Activated CD8-positive, alpha-beta memory T cell treated with anti-CD3 and anti-CD28 coated beads, Interleukin-2, amount 10 ng/mL, durations not matched to agents 7 days and 5 days (primary cell): Measurements from ENCODE around the gene KCNH2. TPM values are rescaled to one million over a fixed set of nuclear protein-coding genes. Genes with fewer than 3 reads are reported as not detected.

Source experiments
- ATAC-seq: fragments of 150-1000 bp; cut with Tn5 transposase; one replicate; pipeline ENCODE4 v1.10.0; 2021; ENCODE audit warnings: moderate library complexity
- CTCF ChIA-PET: fragments of 350-600 bp; sonication (Branson Sonifier 250); formaldehyde crosslinking; loops from one replicate; lab custom pipeline; 2021; ENCODE audit warnings: antibody characterized with exemption; lab: Charles Lee
- DNase-seq: peaks from one replicate; pipeline ENCODE4 v3.0.0-alpha.2; 2020
- H3K27ac Mint-ChIP-seq: one replicate; pipeline ENCODE4 v1.8.0; 2021; ENCODE audit warnings: mild to moderate bottlenecking, mixed read lengths
- H3K27me3 Mint-ChIP-seq: one replicate; pipeline ENCODE4 v1.8.0; 2021; ENCODE audit warnings: mixed read lengths
- H3K36me3 Mint-ChIP-seq: one replicate; pipeline ENCODE4 v1.8.0; 2021; ENCODE audit warnings: mild to moderate bottlenecking, mixed read lengths
- H3K4me1 Mint-ChIP-seq: one replicate; pipeline ENCODE4 v1.8.0; 2021; ENCODE audit warnings: mixed read lengths
- H3K4me3 Mint-ChIP-seq: one replicate; pipeline ENCODE4 v1.8.0; 2021; ENCODE audit warnings: mild to moderate bottlenecking, moderate library complexity, mixed read lengths
- H3K9me3 Mint-ChIP-seq: one replicate; pipeline ENCODE4 v1.8.0; 2022; ENCODE audit warnings: low read depth, mixed read lengths
- total RNA-seq, 2 experiments: library from RNA; stranded (reverse); gene quantifications; one replicate each; pipeline ENCODE4 v1.2.3, GENCODE V29; 2021

Gene KCNH2
- total RNA-seq, 2 experiments from 2014 or later: 0.07 TPM; not detected in 1

GRCh38 chr7:150940431-150941102, 37.6 kb downstream of the KCNH2 start:
- Mint-ChIP-seq H3K36me3 (no peaks in the 10 kb centered on the region), H3K27ac (no peak overlapping the region), H3K9me3 (no peaks in the 10 kb centered on the region), H3K4me1 (peaks cover 29% of the 10 kb centered on the region), H3K27me3 (peaks cover 7% of the 10 kb centered on the region), H3K4me3 (no peak overlapping the region)
- CTCF ChIA-PET: interaction anchor here (1.0 to 1.2 kb wide), 2 partner anchors 11 to 42 kb away, joined by 3 to 4 read pairs; no protein-coding TSS in a partner anchor
- ATAC-seq: no peak
- no peak for DNase-seq

DNA sequence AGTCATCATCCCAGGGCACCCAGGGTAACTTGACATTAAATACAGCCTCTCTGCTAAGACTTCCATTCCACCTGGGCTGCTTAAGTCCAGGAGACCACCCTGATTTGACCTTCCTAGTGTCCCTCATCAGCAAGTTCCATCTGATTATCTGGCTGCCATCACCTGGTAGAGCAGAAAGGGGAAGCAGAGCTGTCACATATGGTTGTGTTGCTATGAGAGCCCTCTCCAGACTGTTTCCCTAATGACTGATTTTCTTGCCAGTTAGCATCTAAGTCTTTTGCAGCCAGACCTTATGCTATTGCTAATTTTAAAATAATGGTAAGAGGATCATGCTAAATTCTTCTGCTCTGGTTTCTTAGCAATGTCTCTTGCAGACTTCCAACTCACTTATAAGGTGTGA, 38.7 kb downstream of the KCNH2 start:
- DNase-seq (no peak), ATAC-seq (no peak)
- CTCF ChIA-PET: interaction anchor here (1.2 to 2.2 kb wide), 3 partner anchors 10 to 41 kb away, joined by 3 to 11 read pairs (median 10); no protein-coding TSS in a partner anchor
- peaks cover 13% of the 10 kb centered on the region for H3K27me3 Mint-ChIP-seq
- H3K9me3 Mint-ChIP-seq: no peaks in the 10 kb centered on the region
- no peak overlapping the region for H3K4me3 Mint-ChIP-seq
- no peaks in the 10 kb centered on the region for H3K36me3 Mint-ChIP-seq
- no peak overlapping the region for H3K27ac Mint-ChIP-seq
- H3K4me1 Mint-ChIP-seq: peaks cover 29% of the 10 kb centered on the region

GRCh38 chr7:150939052-150939451, 39.1 kb downstream of the KCNH2 start:
- H3K27me3 Mint-ChIP-seq: peaks cover 13% of the 10 kb centered on the region
- CTCF ChIA-PET: interaction anchor here (1.9 to 2.2 kb wide), 2 partner anchors 24 to 41 kb away, joined by 10 to 11 read pairs; no protein-coding TSS in a partner anchor

DNA sequence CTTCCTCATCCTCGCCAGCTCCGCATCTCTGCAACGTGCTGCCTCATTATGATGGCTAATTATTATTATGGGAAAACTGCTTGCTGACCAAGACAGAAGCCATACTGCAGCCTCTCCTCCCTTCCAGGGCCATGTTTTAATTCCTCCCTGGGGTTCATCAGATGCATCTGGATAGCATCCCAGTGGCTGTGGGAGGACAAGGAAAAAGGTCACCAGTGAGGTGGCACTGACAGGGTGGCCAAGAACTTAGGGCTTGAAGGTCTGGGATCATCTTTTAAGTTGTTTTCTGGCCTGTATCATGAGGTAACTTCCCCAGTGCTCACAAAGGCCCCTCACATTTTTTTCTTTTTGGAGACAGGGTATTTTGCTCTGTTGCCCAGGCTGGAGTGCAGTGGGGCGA, 39.6 kb downstream of the KCNH2 start:
- Mint-ChIP-seq H3K9me3 (no peaks in the 10 kb centered on the region), H3K4me3 (no peak overlapping the region), H3K36me3 (no peaks in the 10 kb centered on the region), H3K4me1 (peaks cover 29% of the 10 kb centered on the region), H3K27me3 (peaks cover 13% of the 10 kb centered on the region), H3K27ac (no peak overlapping the region)
- DNase-seq (no peak), ATAC-seq (no peak)
- CTCF ChIA-PET: interaction anchor here (1.5 to 2.2 kb wide), 3 partner anchors 12 to 40 kb away, joined by 6 to 11 read pairs (median 10); no protein-coding TSS in a partner anchor

More at GRCh38 chr7:150939052-150939451, 39.1 kb downstream of the KCNH2 start:
- H3K36me3 Mint-ChIP-seq: no peaks in the 10 kb centered on the region
- no peak overlapping the region for H3K4me3 Mint-ChIP-seq
- no peak overlapping the region for H3K27ac Mint-ChIP-seq
- no peaks in the 10 kb centered on the region for H3K9me3 Mint-ChIP-seq
- ATAC-seq: no peak
- DNase-seq: no peak
- H3K4me1 Mint-ChIP-seq: peaks cover 29% of the 10 kb centered on the region

- H3K27ac Mint-ChIP-seq: no peak overlapping the region
- H3K9me3 Mint-ChIP-seq: no peaks in the 10 kb centered on the region
- H3K27me3 Mint-ChIP-seq: peaks cover 13% of the 10 kb centered on the region
- ATAC-seq (peak; percentile 58), DNase-seq (no peak)
- CTCF ChIA-PET: interaction anchor here (0.9 to 2.2 kb wide), 4 partner anchors 12 to 70 kb away, joined by 4 to 11 read pairs (median 8); no protein-coding TSS in a partner anchor
- H3K4me1 Mint-ChIP-seq: peaks cover 28% of the 10 kb centered on the region
- H3K36me3 Mint-ChIP-seq: no peaks in the 10 kb centered on the region
- H3K4me3 Mint-ChIP-seq: no peak overlapping the region
Observed at GRCh38 chr7:150937848-150938561, 40.1 kb downstream of the KCNH2 start.

- no peak for ATAC-seq
- Mint-ChIP-seq H3K4me1 (peaks cover 18% of the 10 kb centered on the region), H3K9me3 (no peaks in the 10 kb centered on the region), H3K27ac (no peak overlapping the region), H3K36me3 (no peaks in the 10 kb centered on the region), H3K4me3 (no peak overlapping the region), H3K27me3 (peaks cover 13% of the 10 kb centered on the region)
- CTCF ChIA-PET: no interaction called here
- DNase-seq: no peak
Observed at GRCh38 chr7:150936018-150936417, 42.1 kb downstream of the KCNH2 start.

DNA sequence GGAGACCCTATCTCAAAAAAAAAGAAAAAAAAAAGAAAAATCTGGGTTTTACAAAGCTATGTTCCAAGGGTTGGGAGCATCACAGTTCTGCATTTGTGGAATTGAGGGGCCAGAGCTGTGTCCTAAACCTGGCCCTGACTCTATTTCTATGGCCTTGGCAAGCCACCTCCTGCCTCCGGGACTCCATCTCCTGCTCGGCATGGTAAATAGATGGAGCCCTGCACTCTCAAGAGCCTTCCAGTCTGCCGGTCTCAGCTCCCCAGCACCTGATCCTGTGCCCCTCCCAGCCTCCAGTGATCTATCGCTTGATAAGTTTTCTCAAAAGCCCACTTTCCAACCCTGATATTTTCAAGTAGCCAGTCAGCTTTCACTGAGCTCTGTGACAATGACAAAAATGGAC, 43.0 kb downstream of the KCNH2 start:
- H3K9me3 Mint-ChIP-seq: no peaks in the 10 kb centered on the region
- DNase-seq (no peak), ATAC-seq (no peak)
- peaks cover 13% of the 10 kb centered on the region for H3K27me3 Mint-ChIP-seq
- H3K4me1 Mint-ChIP-seq: peaks cover 19% of the 10 kb centered on the region
- H3K27ac Mint-ChIP-seq: no peak overlapping the region
- no peaks in the 10 kb centered on the region for H3K36me3 Mint-ChIP-seq
- CTCF ChIA-PET: interaction anchor here (0.7 kb wide), 1 partner anchor 180 kb away, joined by 3 read pairs; no protein-coding TSS in a partner anchor
- H3K4me3 Mint-ChIP-seq: no peak overlapping the region

DNA sequence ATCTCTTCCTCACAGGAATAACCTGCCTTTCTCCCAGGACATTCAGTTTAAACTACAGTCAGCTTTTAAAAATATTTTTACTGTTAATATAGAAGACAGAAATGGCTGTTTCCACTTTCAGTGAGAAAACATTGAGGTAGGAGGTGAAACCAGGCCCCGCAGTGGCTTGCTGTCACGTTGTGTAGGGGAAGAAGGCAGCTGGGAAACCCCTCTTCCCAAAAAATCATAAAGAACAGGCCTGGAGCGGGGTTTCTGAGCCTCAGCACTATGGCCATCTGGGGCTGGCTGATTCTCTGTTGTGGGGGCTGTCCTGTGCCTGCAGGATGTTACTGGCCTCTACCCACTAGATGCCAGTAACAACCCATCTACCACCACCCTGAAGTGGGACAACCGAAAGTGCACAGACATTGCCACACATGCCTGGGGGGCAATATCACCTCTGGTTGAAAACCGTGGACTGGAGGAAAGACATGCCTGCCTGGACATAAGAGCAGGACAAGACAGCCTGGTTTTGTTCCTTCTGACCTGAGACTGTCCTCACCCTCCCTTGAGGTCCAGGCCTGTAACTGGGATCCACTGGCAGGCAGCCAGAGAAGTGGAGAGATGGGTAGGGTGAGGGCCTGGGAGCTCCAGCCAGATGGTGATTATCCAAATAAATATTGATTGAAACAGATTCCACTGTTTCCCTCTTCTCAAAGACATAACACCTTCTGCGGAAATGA, 43.9 kb downstream of the KCNH2 start:
- H3K4me1 Mint-ChIP-seq: peaks cover 19% of the 10 kb centered on the region
- ATAC-seq (no peak), DNase-seq (no peak)
- no peaks in the 10 kb centered on the region for H3K9me3 Mint-ChIP-seq
- H3K4me3 Mint-ChIP-seq: no peak overlapping the region
- H3K27ac Mint-ChIP-seq: no peak overlapping the region
- CTCF ChIA-PET: interaction anchor here (1.2 kb wide), 1 partner anchor 85 kb away, joined by 3 read pairs; no protein-coding TSS in a partner anchor
- no peaks in the 10 kb centered on the region for H3K36me3 Mint-ChIP-seq
- peaks cover 21% of the 10 kb centered on the region for H3K27me3 Mint-ChIP-seq

- CTCF ChIA-PET: interaction anchor here (0.6 to 2.8 kb wide), 4 partner anchors 31 to 193 kb away, joined by 3 to 10 read pairs (median 4); no protein-coding TSS in a partner anchor
- Mint-ChIP-seq H3K27me3 (peaks cover 28% of the 10 kb centered on the region), H3K4me1 (peaks cover 5% of the 10 kb centered on the region), H3K9me3 (no peaks in the 10 kb centered on the region), H3K36me3 (no peaks in the 10 kb centered on the region), H3K27ac (no peak overlapping the region), H3K4me3 (no peak overlapping the region)
- ATAC-seq: peak; percentile 53
- DNase-seq: peak; percentile 53
Observed at GRCh38 chr7:150931199-150931869, 46.8 kb downstream of the KCNH2 start.

DNA sequence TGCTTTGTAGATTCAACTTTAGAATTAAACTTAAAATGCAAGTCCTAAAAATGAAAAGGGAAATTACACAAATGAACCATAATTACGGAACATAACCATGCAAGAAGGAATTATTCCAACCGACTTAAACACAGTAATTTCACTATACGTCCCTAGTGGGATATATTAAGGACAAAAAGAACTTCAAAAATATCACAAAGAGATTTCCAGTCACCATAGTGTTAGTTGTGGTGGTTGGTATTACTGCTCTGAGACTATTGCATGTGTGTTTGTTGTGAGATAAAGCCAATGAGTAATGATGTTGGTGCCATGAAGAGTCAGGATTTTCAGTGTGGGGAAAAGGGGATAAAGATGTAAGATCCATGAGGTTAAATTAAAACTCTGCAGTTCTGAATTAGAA, 49.6 kb downstream of the KCNH2 start:
- Mint-ChIP-seq H3K4me1 (peaks cover 11% of the 10 kb centered on the region), H3K9me3 (no peaks in the 10 kb centered on the region), H3K27me3 (peaks cover 37% of the 10 kb centered on the region), H3K4me3 (no peak overlapping the region), H3K36me3 (no peaks in the 10 kb centered on the region), H3K27ac (no peak overlapping the region)
- CTCF ChIA-PET: no interaction called here
- no peak for DNase-seq
- ATAC-seq: no peak

DNA sequence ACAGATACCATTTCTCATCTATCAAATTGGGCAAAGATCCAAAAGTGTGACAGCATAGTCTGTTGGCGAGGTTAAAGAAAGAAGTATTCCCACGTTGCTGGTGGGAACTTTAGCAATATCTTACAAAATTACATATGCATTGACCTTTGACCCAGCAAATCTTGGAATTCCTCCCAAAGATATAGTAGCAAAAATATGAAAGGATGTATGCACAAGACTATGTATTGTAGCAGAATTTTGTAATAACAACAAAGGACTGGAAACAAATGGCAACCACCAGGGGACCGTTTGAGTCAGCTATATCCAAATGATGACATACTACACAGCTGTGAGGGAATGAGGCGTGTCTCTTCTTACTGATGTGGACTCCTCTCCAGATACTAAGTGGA, 50.2 kb downstream of the KCNH2 start:
- ATAC-seq: no peak

GRCh38 chr7:150927157-150927955, 50.8 kb downstream of the KCNH2 start:
- peaks cover 37% of the 10 kb centered on the region for H3K27me3 Mint-ChIP-seq
- peak; percentile 38 for DNase-seq
- no peaks in the 10 kb centered on the region for H3K9me3 Mint-ChIP-seq
- peaks cover 11% of the 10 kb centered on the region for H3K4me1 Mint-ChIP-seq
- CTCF ChIA-PET: no interaction called here
- H3K36me3 Mint-ChIP-seq: no peaks in the 10 kb centered on the region
- ATAC-seq: no peak
- no peak overlapping the region for H3K4me3 Mint-ChIP-seq
- no peak overlapping the region for H3K27ac Mint-ChIP-seq

More for the DNA sequence above, 50.2 kb downstream of the KCNH2 start:
- Mint-ChIP-seq H3K27me3 (peaks cover 37% of the 10 kb centered on the region), H3K4me1 (peaks cover 11% of the 10 kb centered on the region), H3K9me3 (no peaks in the 10 kb centered on the region), H3K27ac (no peak overlapping the region), H3K4me3 (no peak overlapping the region), H3K36me3 (no peaks in the 10 kb centered on the region)
- CTCF ChIA-PET: no interaction called here
- DNase-seq: peak; percentile 41
